ENCODE results near the gene PEX26.
A peak's percentile ranks its signal among the peaks of the same experiment; 100 is the strongest.
"Not testable (repeated sequence)": the region's sequence is repeated elsewhere in the genome, so short reads cannot be mapped to it uniquely, and the experiment has no call there.

Gene PEX26

DNA sequence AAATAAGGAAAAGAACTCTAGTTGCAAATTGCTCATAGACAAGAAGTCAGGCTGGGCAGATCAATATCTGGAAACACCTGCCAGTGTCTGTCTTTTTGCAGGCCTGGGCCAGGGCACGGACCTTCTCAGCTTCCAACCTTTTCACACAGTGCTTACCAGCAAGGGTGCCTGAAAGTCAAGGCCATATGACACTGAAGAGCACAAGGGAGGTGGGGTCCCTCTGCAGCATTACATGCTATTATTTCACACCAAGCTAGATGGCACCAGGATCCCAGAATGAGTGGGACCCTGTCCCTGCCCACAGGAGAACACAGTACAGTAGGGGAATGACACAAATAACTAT lies 5.9 kb upstream of the PEX26 start:
- DNase-seq (ENCODE audit: low read depth): no peak
- H3K4me3 ChIP-seq (ENCODE audit: low read length): no peak overlapping the region
- TF ChIP-seq, protein P1, sequence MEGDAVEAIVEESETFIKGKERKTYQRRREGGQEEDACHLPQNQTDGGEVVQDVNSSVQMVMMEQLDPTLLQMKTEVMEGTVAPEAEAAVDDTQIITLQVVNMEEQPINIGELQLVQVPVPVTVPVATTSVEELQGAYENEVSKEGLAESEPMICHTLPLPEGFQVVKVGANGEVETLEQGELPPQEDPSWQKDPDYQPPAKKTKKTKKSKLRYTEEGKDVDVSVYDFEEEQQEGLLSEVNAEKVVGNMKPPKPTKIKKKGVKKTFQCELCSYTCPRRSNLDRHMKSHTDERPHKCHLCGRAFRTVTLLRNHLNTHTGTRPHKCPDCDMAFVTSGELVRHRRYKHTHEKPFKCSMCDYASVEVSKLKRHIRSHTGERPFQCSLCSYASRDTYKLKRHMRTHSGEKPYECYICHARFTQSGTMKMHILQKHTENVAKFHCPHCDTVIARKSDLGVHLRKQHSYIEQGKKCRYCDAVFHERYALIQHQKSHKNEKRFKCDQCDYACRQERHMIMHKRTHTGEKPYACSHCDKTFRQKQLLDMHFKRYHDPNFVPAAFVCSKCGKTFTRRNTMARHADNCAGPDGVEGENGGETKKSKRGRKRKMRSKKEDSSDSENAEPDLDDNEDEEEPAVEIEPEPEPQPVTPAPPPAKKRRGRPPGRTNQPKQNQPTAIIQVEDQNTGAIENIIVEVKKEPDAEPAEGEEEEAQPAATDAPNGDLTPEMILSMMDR (IDR thresholded peaks at IDR 0.05; ENCODE audit: insufficient read depth, low read depth, low read length, missing control alignments): no peak

- TF ChIP-seq, protein P1 (IDR thresholded peaks at IDR 0.05; ENCODE audit: insufficient read depth, low read depth, low read length, missing control alignments): no peak
- H3K4me3 ChIP-seq (ENCODE audit: low read length): no peak overlapping the region
- no peak for DNase-seq (ENCODE audit: low read depth)
Observed at GRCh38 chr22:18073467-18073866, 4.3 kb upstream of the PEX26 start.

- not testable (repeated sequence) for DNase-seq (ENCODE audit: low read depth); H3K4me3 ChIP-seq (ENCODE audit: low read length)
Observed at GRCh38 chr22:18073927-18074326, 3.9 kb upstream of the PEX26 start.

- no peak for DNase-seq (ENCODE audit: low read depth)
- no peak overlapping the region for H3K4me3 ChIP-seq (ENCODE audit: low read length)
- TF ChIP-seq, protein P1 (IDR thresholded peaks at IDR 0.05; ENCODE audit: insufficient read depth, low read depth, low read length, missing control alignments): no peak
Observed at GRCh38 chr22:18075101-18075719, 2.6 kb upstream of the PEX26 start.

GRCh38 chr22:18075720-18076497 lies 1.9 kb upstream of the PEX26 start:
- DNase-seq (ENCODE audit: low read depth): peak; percentile 90
- H3K4me3 ChIP-seq (ENCODE audit: low read length): no peak overlapping the region
- TF ChIP-seq, protein P1 (IDR thresholded peaks at IDR 0.05; ENCODE audit: insufficient read depth, low read depth, low read length, missing control alignments): peak; percentile 83

- peak overlapping the region; percentile 97 for H3K4me3 ChIP-seq (ENCODE audit: low read length)
- TF ChIP-seq, protein P1 (IDR thresholded peaks at IDR 0.05; ENCODE audit: insufficient read depth, low read depth, low read length, missing control alignments): no peak
- DNase-seq (ENCODE audit: low read depth): no peak
Observed at GRCh38 chr22:18077087-18077638, 627 bp upstream of the PEX26 start.

GRCh38 chr22:18078329-18079041 lies 695 bp downstream of the PEX26 start:
- DNase-seq (ENCODE audit: low read depth): peak; percentile 60
- peak overlapping the region; percentile 97 for H3K4me3 ChIP-seq (ENCODE audit: low read length)
- TF ChIP-seq, protein P1 (IDR thresholded peaks at IDR 0.05; ENCODE audit: insufficient read depth, low read depth, low read length, missing control alignments): no peak

Measured in epithelial cell of esophagus (primary cell).